Liver (tissue), 3 donors: Measurements from ENCODE around the gene AQP12A.

Experiments used
- RAD21 ChIP-seq, 2 donors: IDR thresholded peaks; 2 replicates each; pipeline ENCODE4 v1.6.1; 2016; ENCODE audit warnings: antibody characterized with exemption in 2 of 2, mild to moderate bottlenecking in 2 of 2
- RXRA ChIP-seq, 2 donors: IDR thresholded peaks; 2 replicates each; pipeline ENCODE4 v1.6.1; 2017 to 2018; ENCODE audit warnings: antibody characterized with exemption in 2 of 2, mild to moderate bottlenecking in 1 of 2
- TF ChIP-seq, protein P1 (sequence below): fragments of 150-350 bp; IDR thresholded peaks from 2 replicates; pipeline ENCODE4 v1.5.1; 2017; ENCODE audit warnings: improper control_type of control experiment, low read depth, low read length; ENCODE audit not compliant: missing input control
- donor health status: healthy.
- donor health status: healthy.

DNA sequence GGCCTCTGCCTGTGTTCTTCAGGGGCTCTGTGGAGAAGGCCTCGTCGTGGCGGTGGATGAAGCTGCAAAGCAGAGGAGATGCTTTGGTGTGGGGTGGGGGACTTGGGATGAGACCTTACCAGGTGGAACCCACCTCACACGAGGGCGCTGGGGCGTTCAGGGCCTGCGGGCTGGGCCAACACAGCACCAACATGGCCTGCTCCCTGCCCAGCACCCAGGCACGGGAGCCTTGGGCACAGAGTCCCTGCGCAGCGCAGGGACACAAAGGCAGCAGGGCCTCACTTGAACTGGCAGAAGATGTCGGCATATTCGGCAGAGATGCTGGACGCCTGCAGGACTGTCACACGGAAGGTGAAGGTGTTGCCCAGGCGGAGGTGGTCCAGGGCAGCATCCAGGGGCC lies 53.8 kb downstream of the AQP12A start:
- TF ChIP-seq RAD21 (IDR thresholded peaks at IDR 0.05) (no peak), RXRA (IDR thresholded peaks at IDR 0.05) (no peak)
- TF ChIP-seq, protein P1, sequence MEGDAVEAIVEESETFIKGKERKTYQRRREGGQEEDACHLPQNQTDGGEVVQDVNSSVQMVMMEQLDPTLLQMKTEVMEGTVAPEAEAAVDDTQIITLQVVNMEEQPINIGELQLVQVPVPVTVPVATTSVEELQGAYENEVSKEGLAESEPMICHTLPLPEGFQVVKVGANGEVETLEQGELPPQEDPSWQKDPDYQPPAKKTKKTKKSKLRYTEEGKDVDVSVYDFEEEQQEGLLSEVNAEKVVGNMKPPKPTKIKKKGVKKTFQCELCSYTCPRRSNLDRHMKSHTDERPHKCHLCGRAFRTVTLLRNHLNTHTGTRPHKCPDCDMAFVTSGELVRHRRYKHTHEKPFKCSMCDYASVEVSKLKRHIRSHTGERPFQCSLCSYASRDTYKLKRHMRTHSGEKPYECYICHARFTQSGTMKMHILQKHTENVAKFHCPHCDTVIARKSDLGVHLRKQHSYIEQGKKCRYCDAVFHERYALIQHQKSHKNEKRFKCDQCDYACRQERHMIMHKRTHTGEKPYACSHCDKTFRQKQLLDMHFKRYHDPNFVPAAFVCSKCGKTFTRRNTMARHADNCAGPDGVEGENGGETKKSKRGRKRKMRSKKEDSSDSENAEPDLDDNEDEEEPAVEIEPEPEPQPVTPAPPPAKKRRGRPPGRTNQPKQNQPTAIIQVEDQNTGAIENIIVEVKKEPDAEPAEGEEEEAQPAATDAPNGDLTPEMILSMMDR, result no peak
